GM18861 (cell line): ENCODE data around the gene ATP11A.
"Not testable (repeated sequence)": the region's sequence is repeated elsewhere in the genome, so short reads cannot be mapped to it uniquely, and the experiment has no call there.

ENCODE experiments used
- ATAC-seq: cut with Tn5 transposase; IDR thresholded peaks from one replicate; pipeline ENCODE4 v1.9.1; 2021; ENCODE audit not compliant: unreplicated experiment

ATP11A gene

DNA sequence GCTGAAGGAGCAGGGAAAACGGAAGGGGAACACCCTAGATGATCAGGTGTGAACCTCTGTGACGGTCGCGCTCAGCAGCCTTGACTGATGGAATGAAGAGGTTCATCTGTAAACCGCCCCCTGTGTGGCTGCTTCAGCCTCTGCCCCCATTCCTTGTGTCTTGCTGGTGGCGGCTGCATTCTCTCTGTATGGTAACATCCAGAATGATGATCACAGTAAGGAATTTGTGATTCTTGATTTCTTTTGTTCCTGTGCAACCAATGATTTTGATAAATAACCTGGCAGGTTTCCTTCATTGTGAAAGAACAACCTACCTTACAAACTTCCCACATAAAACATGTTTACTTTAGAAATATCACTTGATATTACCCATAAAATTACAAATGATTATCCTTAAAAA is 160.4 kb downstream of the ATP11A start:
- no peak for ATAC-seq

DNA sequence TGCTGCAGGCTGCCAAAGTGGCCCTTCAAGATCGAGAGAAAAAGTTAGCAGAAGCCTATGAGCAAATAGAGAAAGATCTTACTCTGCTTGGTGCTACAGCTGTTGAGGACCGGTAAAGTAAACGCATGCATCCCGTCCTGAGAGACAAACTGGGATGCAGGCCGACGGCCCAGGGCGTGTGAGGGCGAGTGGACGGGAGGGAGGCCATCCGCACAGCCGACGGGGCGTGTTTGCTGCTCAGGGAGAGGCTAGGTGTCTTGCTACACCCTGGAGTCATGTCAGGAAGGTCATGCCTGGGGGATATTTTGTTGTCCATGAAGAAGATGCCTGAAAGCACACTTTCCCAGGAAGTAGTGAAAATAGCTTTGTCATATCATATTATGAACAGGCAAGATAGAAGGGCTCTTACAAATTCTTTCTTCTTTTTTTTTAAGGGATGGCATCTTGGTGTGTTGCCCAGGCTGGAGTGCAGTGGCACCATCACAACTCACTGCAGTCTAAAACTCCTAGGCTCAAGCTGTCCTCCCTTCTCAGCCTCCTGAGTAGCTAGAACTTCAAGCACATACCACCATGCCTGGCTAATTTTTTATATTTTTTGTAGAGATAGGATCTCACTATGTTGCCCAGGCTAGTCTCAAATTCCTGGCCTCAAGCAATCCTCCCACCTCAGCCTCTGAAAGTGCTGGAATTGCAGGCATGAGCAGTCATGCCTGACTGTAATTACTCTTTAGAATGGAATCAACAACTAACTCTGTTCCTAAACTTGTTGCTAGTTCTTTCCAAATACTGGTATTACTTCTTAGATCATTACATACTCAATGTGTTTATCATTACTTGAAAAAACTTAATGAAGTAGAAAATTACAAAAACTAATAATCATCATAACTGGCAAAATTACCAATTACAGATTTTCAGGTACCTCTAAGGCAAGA is 161.5 kb downstream of the ATP11A start:
- ATAC-seq, result no peak

DNA sequence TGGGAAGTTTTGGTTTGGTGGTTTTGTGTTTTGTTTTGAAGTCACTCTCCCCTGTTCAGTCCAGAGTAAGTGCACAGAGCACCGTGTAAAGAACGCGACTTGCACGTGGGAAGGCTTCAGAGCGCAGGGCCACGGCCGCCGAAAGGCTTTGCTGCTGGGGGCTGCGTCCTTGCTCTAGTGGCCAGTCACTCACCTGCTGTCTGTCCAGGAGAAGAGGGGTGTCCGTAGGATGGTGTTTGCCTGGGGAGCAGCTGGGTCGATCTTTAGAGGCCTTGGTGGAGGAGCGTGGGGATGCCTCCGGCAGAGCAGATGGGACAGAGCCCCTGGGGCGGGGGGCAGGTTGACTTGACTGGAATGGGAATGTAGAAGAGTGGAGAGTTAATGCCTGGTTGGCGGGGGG is 162.6 kb downstream of the ATP11A start:
- no peak for ATAC-seq

DNA sequence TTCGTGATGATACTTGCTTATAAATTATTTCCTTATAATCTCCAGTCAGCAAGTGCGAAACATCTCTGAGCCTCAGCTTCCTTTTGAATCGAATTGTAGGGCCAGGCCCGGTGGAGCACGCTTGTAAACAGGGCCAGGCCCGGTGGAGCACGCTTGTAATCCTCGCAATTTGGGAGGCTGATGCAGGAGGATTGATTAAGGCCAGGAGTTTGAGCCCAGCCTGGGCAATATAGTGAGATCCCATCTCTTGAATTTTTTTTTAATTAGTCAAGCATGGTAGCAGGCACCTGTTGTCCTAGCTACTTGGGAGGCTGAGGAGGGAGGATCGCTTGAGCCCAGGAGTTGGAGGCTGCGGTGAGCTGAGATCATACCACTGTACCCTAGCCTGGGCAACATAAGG is 163.0 kb downstream of the ATP11A start:
- ATAC-seq, result no peak

DNA sequence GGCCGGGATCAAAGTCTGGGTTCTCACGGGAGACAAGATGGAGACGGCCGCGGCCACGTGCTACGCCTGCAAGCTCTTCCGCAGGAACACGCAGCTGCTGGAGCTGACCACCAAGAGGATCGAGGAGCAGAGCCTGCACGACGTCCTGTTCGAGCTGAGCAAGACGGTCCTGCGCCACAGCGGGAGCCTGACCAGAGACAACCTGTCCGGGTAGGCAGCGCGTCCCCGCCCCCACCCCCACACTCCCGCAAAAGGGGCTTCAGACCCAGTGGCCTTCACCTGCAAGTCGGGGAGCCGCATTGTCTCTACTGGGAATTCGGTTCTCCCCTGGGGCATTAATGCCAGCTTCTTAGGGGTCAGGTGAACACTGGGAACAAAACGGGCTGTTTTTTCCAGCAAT is 164.5 kb downstream of the ATP11A start:
- no peak for ATAC-seq

DNA sequence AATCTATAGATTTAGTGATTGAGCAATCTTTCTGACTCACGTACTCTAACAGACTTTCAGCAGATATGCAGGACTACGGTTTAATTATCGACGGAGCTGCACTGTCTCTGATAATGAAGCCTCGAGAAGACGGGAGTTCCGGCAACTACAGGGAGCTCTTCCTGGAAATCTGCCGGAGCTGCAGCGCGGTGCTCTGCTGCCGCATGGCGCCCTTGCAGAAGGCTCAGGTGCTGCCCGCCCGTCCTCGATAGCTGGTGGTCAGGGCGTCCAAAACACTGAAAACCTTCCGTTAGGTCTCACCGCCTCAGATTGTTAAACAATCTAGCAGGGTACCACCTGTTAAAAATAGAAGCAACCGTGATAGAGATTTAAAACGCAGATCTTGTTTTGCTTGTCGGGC is 166.0 kb downstream of the ATP11A start:
- ATAC-seq, result no peak

DNA sequence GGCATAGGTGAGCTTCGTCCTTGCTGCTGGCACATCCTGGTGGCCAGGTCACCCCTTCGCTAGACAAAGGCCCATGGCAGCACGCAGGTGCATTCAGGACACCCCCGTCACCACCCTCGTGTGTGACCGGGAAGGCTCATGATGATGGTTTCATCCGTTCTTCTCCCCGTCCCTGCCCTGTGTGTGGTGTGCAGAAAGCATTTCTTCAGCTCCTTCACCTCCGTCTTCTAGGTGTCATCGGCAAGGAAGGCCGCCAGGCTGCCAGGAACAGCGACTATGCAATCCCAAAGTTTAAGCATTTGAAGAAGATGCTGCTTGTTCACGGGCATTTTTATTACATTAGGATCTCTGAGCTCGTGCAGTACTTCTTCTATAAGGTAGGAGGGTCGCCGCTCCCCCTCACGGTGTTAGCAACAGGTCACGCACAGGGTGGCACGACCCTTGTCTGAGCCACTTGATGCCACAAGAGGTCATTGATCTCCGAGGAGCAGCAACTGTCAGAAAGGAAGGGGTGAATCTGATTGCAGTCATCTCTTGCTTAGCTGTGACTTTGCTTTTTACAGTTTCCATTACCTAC is 168.2 kb downstream of the ATP11A start:
- ATAC-seq, result no peak

DNA sequence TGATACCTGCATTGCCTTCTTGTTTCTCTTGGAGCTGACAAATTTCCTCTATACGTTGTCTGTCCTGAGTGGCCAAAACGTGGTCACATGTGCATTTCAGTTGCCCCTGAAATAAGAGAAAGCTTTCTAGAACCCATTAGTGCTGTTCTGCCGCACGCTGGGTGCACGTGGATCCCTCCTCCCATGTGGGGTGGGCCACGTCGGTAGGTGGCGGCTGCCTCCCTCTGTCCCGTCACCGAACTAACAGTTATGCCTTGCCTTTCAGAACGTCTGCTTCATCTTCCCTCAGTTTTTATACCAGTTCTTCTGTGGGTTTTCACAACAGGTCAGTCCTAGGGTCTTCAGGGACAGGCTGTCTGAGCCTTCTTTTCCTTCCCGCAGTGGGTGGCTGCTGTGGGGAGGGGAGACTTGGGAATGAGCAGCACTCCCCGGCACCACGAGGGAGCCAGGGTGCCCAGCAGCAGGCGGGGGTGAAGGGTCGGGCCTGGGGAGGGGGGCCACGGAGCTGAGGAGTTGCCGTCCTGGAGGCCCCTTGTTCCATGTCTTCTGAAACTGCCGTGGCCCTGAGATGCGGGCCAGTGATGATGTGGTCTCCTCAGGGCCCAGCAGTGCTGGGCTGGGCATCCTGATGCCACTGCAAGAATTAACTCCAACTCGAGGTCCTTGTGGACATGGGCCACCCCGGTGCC is 169.4 kb downstream of the ATP11A start:
- no peak for ATAC-seq

DNA sequence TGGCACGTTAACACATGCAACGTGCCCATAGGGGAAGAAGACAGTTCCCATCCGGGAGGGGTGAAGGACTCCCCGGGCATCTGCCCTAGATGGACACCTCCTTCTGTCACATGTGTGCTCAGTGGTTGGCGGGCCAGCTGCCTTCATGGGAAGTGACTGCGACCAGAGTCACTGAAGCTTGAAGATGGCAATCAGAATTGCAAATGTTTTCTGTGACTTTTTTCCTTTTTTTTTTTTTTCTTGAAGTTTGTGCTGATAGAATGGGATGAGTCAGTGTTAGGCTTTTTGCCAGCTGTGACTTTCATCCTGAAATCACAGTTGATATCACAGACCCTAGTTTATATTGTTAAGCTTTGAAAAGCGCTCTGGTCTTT is 170.0 kb downstream of the ATP11A start:
- ATAC-seq, result peak; percentile 90

DNA sequence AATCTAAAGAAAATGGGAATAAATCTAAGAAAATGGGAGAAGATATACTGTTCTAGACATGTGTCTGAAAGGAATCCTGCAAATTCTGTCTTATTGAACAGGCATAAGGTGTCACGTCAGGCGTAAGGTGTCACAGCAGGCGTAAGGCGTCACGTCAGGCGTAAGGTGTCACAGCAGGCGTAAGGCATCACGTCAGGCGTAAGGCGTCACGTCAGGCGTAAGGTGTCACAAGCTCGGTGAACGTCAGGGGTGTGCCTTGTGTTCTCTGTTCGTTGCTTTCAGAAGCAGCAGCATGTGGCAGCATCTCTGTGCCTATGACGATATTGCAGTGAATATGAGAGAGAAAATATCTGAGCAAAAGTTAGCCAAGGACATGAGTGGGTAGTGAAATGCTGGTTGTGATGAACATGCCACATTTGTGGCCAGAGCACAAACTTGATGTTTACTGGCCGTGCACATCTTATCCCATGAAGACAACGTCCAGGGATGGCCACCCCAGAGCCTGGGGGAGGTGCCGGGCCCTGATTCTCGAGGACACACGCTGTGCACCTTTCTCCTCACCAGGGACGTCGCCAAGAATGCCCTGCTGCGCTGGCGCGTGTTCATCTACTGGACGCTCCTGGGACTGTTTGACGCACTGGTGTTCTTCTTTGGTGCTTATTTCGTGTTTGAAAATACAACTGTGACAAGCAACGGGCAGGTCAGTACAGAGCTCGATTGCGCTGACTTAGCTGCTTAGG is 172.2 kb downstream of the ATP11A start:
- ATAC-seq, result no peak

DNA sequence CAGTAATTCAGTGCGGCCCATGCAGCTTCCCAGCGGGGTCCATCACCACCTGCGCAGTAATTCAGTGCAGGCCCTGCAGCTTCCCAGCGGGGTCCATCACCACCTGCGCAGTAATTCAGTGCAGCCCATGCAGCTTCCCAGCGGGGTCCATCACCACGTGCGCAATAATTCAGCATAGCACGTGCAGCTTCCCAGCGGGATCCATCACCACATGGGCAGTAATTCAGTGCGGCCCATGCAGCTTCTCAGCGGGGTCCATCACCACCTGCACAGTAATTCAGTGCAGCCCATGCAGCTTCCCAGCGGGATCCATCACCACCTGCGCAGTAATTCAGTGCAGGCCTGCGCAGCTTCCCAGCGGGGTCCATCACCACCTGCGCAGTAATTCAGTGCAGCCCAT is 173.5 kb downstream of the ATP11A start:
- not testable (repeated sequence) for ATAC-seq

DNA sequence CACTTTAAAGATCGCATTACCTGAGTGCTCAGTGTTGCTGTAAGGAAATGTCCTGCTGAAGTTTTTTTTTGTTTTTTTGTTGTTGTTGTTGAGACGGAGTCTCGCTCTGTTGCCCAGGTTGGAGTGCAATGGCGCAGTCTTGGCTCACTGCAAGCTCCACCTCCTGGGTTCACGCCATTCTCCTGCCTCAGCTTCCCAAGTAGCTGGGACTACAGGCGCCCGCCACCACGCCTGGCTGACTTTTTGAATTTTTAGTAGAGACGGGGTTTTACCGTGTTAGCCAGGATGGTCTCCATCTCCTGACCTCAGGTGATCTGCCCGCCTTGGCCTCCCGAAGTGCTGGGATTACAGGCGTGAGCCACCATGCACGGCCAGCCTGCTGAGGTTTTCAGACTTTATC is 175.6 kb downstream of the ATP11A start:
- ATAC-seq, result not testable (repeated sequence)

DNA sequence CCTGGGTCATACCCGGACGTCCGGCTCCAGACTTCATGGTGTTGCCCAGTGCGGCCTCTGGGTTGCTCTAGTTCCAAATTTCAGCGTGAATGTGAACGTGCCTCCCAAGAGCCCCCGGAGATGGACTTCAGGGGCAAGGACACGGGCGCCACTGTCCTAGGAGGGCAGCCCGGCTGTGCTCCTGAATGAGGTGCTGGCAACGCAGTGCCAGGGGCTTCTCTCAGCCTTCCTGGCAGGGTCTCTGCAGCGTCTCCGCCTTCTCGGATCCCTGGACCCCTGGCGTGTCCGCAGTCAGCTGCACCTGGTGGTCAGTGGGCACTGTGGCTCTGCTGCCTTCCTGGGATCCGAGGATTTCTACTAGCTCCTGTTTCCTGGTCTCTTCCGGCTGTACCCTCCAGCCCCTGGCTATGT is 177.5 kb downstream of the ATP11A start:
- ATAC-seq, result no peak

DNA sequence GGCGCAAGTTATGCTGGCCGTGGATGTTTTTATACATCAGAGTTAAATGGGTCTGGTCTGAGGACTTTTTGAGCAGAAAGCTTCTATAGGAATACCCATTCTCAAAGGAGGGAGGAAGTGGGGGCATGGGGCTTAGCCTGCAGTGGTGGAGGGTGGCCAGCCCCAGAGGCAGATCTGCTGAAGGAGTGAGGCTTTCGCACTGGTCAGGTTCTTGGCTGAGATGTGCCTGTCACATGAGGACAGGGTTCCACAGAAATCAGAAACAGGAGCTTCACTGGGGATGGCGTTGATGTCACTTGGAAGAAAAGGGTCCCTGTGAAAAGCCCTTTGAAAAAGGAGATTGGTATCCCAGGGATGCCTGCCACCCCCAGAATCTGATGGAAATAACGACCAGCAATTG is 178.5 kb downstream of the ATP11A start:
- ATAC-seq, result no peak

DNA sequence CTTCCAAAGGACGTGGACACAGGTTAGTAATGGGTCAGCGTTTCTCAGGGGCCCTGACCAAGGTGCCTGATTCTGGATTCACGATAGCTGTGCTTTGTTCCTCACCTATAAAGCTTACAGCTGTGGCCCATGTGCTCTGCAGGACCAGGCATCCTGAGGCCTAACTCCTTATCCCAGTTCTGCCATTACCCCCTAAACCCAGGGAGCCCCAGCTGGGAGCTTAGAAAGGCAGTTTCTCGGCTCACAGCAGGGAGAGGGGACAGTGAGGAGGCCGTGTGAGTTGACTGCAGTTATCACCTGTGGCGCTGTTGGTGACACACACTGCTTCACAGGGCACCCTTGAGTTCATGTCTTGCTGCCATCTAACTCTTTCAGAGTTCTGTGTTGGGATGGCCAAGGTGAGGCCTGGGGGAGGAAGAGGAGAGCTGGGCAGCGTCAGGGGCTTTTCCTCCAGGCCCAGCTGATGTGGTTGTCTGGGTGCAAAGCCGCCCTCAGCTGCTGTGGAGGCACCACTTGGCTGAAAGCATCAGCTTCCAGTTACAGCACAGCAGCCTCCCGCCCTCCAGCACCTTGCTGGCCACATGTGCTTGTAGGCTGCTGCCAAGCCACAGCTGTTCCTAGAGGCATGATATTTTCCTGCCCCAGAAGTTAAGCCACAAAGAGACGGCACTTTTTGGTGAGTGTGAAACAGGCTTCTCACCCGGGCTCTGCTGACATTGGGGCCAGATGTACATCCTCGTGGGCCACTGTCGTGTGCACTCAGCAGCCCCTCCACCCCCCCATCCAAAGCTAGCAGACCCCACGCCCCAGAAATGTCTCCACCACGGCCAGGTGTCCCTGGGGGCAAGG is 179.6 kb downstream of the ATP11A start:
- ATAC-seq, result no peak

DNA sequence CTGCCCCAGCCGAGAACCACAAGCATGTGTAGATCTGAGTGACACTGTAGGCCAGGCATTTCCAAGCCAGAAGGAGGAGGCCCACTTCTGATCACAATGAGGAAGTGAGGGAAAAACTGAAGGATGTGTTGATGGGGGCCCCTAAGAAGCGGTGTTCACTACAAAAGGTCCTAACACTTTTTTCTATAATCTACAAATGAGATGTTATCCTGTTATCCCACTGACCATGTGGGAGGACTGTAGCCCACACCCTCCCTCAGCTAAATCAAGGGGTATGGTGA is 180.2 kb downstream of the ATP11A start:
- no peak for ATAC-seq

DNA sequence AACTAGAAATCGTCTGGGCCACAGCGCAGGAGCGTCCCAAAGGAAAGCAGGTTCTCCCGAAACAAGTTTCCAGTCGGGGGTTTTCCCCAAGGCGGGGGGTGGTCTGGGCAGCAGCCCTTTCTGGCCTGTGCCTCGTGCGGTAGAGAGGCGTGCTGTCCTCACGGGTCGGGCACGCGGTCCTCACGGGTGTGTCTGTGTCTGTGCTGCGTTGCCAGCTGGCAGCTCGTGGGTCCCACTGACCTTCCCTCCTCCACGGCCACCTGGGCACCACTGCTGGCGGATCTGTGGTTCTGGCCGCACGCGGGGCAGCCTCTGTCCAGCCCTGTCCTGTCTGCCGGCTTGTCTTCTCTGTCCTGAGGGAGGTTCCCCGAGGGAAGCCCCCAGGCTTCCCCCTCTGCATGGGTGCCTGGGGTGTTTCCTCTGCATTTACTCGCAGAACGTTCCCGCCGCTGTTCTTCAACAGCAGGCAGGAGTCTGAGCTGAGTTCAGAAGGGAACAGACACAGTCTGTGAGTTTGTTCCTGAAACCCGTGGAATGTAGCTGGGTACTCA is 181.0 kb downstream of the ATP11A start:
- no peak for ATAC-seq

DNA sequence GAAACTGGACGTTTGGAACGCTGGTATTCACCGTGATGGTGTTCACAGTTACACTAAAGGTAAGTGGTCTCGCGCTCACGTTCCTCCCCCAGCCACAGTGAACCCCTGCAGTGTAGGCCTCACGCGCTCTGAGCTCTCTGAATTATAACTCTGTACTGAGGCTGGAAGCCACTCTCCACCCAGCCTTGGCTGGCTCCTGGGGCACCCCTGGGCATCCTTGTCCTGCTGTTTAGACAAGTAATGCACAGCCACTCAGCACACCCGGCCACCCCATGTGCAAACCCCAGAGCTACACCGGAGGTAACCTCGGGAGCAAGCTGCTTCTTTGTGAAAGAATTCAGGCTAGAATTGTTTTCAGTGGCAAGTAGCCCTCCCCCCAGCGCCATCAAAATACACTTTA is 181.9 kb downstream of the ATP11A start:
- no peak for ATAC-seq

DNA sequence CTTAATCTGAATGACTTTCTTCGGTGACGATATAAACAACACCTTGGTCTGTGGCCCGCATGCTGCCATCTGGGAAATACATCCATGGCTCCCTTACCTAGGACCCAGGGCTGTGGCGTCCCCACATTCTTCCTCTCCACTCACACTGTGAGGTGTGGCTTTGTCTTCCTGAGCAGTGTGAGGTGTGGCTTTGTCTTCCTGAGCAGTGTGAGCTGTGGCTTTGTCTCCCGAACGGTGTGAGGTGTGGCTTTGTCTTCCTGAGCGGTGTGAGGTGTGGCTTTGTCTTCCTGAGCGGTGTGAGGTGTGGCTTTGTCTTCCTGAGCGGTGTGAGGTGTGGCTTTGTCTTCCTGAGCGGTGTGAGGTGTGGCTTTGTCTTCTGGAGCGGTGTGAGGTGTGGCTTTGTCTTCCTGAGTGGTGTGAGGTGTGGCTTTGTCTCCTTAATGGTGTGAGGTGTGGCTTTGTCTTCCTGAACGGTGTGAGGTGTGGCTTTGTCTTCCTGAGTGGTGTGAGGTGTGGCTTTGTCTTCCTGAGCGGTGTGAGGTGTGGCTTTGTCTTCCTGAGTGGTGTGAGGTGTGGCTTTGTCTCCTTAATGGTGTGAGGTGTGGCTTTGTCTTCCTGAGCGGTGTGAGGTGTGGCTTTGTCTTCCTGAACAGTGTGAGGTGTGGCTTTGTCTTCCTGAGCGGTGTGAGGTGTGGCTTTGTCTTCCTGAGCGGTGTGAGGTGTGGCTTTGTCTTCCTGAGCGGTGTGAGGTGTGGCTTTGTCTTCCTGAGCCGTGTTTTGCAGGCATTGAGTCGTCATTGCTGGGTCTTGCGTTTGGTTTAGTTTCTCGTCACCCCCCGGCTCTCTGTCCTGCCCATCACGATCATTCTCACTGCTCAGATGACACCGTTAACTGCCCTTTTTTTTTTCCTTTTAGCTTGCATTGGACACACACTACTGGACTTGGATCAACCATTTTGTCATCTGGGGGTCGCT is 183.1 kb downstream of the ATP11A start:
- peak; percentile 17 for ATAC-seq
